Measurements from ENCODE around the gene MAD1L1. TPM values are rescaled to one million over a fixed set of nuclear protein-coding genes. Genes with fewer than 3 reads are reported as not detected.

MAD1L1 gene
- total RNA-seq, 1 experiment from 2014 or later: 46.7 TPM

- ChIA-PET CTCF (no interaction called here), POLR2A (ENCODE audit: low non-redundant PET) (no interaction called here)
- TF ChIP-seq EZH2 (IDR thresholded peaks at IDR 0.05; ENCODE audit: borderline replicate concordance, low read depth, low read length, poor library complexity, severe bottlenecking) (no peak), CTCF (conservative IDR thresholded peaks at IDR 0.05; ENCODE audit: low read depth, low read length) (no peak)
- Histone ChIP-seq H3K27me3 (replicated peaks; ENCODE audit: insufficient read depth, low read depth, low read length, poor library complexity) (no peaks in the 10 kb centered on the region), H3K4me1 (ENCODE audit: insufficient read depth, low read length, poor library complexity, severe bottlenecking) (peaks cover 15% of the 10 kb centered on the region), H3K9me3 (ENCODE audit: low read depth, low read length, poor library complexity, severe bottlenecking) (no peaks in the 10 kb centered on the region), H3K4me3 (ENCODE audit: low read depth, low read length, poor library complexity, severe bottlenecking) (no peak overlapping the region), H3K36me3 (ENCODE audit: insufficient read depth, low read length, poor library complexity, severe bottlenecking) (no peaks in the 10 kb centered on the region), H3K27ac (ENCODE audit: low read depth, low read length, poor library complexity, severe bottlenecking) (no peak overlapping the region)
- intact Hi-C loops (cut with micrococcal nuclease; ENCODE audit: unreplicated experiment): no loop called here
- BruUV-seq (replicated peaks): no TSS peak
- no peak for DNase-seq (ENCODE audit: low spot score)
Measured at GRCh38 chr7:1952169-1952760, 280.5 kb downstream of the MAD1L1 start.

GRCh38 chr7:1951600-1951999 lies 281.1 kb downstream of the MAD1L1 start:
- ChIA-PET POLR2A (ENCODE audit: low non-redundant PET) (no interaction called here), CTCF (no interaction called here)
- H3K9me3 ChIP-seq (ENCODE audit: low read depth, low read length, poor library complexity, severe bottlenecking): no peaks in the 10 kb centered on the region
- no peaks in the 10 kb centered on the region for H3K27me3 ChIP-seq (replicated peaks; ENCODE audit: insufficient read depth, low read depth, low read length, poor library complexity)
- H3K4me3 ChIP-seq (ENCODE audit: low read depth, low read length, poor library complexity, severe bottlenecking): no peak overlapping the region
- no peak for TF ChIP-seq CTCF (conservative IDR thresholded peaks at IDR 0.05; ENCODE audit: low read depth, low read length)
- no peak for TF ChIP-seq EZH2 (IDR thresholded peaks at IDR 0.05; ENCODE audit: borderline replicate concordance, low read depth, low read length, poor library complexity, severe bottlenecking)
- BruUV-seq (replicated peaks): no TSS peak
- intact Hi-C loops (cut with micrococcal nuclease; ENCODE audit: unreplicated experiment): no loop called here
- no peaks in the 10 kb centered on the region for H3K36me3 ChIP-seq (ENCODE audit: insufficient read depth, low read length, poor library complexity, severe bottlenecking)
- DNase-seq (ENCODE audit: low spot score): no peak
- H3K4me1 ChIP-seq (ENCODE audit: insufficient read depth, low read length, poor library complexity, severe bottlenecking): peaks cover 15% of the 10 kb centered on the region
- peak overlapping the region; percentile 34 for H3K27ac ChIP-seq (ENCODE audit: low read depth, low read length, poor library complexity, severe bottlenecking)

- H3K36me3 ChIP-seq (ENCODE audit: insufficient read depth, low read length, poor library complexity, severe bottlenecking): no peaks in the 10 kb centered on the region
- peaks cover 15% of the 10 kb centered on the region for H3K4me1 ChIP-seq (ENCODE audit: insufficient read depth, low read length, poor library complexity, severe bottlenecking)
- DNase-seq (ENCODE audit: low spot score): peak; percentile 31
- POLR2A ChIA-PET (ENCODE audit: low non-redundant PET): no interaction called here
- intact Hi-C loops (cut with micrococcal nuclease; ENCODE audit: unreplicated experiment): no loop called here
- TF ChIP-seq CTCF (conservative IDR thresholded peaks at IDR 0.05; ENCODE audit: low read depth, low read length) (no peak), EZH2 (IDR thresholded peaks at IDR 0.05; ENCODE audit: borderline replicate concordance, low read depth, low read length, poor library complexity, severe bottlenecking) (no peak)
- peak overlapping the region; percentile 34 for H3K27ac ChIP-seq (ENCODE audit: low read depth, low read length, poor library complexity, severe bottlenecking)
- no peaks in the 10 kb centered on the region for H3K9me3 ChIP-seq (ENCODE audit: low read depth, low read length, poor library complexity, severe bottlenecking)
- H3K4me3 ChIP-seq (ENCODE audit: low read depth, low read length, poor library complexity, severe bottlenecking): no peak overlapping the region
- CTCF ChIA-PET: no interaction called here
- BruUV-seq (replicated peaks): no TSS peak
- no peaks in the 10 kb centered on the region for H3K27me3 ChIP-seq (replicated peaks; ENCODE audit: insufficient read depth, low read depth, low read length, poor library complexity)
Measured at GRCh38 chr7:1951159-1951536, 281.6 kb downstream of the MAD1L1 start.
